ENCODE results near the gene GFY. TPM values are rescaled to one million over a fixed set of nuclear protein-coding genes. Genes with fewer than 3 reads are reported as not detected.

GFY gene
- total and polyA plus RNA-seq, 9 of the 15 experiments (the other 6 are each of a cell fraction or from before 2014, with no cell fraction given): 0.06 to 0.40 (median 0.19) TPM; not detected in 3

DNA sequence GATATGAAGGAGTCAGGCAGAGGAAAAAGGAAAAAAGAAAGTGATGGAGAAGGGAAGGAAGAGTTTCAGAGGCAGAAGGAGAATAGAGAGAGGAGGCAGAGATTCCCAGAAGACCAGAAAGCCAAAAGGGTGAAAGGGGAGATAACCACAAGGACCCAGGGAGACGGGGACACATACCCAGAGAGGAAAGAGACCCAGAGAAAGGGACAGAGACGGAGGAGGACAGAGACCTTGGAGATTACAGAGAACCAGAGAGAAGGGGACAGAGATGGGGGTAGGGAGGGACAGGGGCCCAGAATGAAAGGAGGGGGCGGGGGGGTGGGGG lies 3.3 kb upstream of the GFY start:
- DNase-seq (ENCODE audit: extremely low read depth in 1 of 4, low spot score in 3 of 4) (no peak), FAIRE-seq (no peak), ATAC-seq (no peak)
- no peaks in the 10 kb centered on the region for H3K36me3 ChIP-seq (ENCODE audit: control insufficient read depth, insufficient read depth, low read length)
- no peaks in the 10 kb centered on the region for H4K20me1 ChIP-seq (replicated peaks; ENCODE audit: control insufficient read depth, insufficient read depth, low read length)
- in situ Hi-C loops (cut with MboI): no loop called here
- H3K4me1 ChIP-seq (replicated peaks in 1 of 2; ENCODE audit: control insufficient read depth in 2 of 2, insufficient read depth in 2 of 2, low read length in 2 of 2): peaks cover 44 to 54% of the 10 kb centered on the region in 2 experiments
- ChIA-PET CTCF (ENCODE audit: low intra/inter-chr PET ratio) (no interaction called here), POLR2A (interaction anchor here (1.0 to 1.2 kb wide), 2 partner anchors 10 to 14 kb away, joined by 4 to 5 read pairs; no protein-coding TSS in a partner anchor)
- H3K9me1 ChIP-seq (ENCODE audit: control insufficient read depth, insufficient read depth, low read length): no peaks in the 10 kb centered on the region
- no peaks in the 10 kb centered on the region for H3K79me2 ChIP-seq (ENCODE audit: control insufficient read depth, insufficient read depth, low read length)
- no peak overlapping the region for H3K9ac ChIP-seq (ENCODE audit: insufficient read depth in 1 of 2, low read depth in 2 of 2, low read length in 2 of 2)
- TF ChIP-seq, protein P1, sequence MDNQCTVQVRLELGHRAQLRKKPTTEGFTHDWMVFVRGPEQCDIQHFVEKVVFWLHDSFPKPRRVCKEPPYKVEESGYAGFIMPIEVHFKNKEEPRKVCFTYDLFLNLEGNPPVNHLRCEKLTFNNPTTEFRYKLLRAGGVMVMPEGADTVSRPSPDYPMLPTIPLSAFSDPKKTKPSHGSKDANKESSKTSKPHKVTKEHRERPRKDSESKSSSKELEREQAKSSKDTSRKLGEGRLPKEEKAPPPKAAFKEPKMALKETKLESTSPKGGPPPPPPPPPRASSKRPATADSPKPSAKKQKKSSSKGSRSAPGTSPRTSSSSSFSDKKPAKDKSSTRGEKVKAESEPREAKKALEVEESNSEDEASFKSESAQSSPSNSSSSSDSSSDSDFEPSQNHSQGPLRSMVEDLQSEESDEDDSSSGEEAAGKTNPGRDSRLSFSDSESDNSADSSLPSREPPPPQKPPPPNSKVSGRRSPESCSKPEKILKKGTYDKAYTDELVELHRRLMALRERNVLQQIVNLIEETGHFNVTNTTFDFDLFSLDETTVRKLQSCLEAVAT (IDR thresholded peaks at IDR 0.05): peak in 1 of 2 experiments; percentile 31; a peak in 1 of 4 replicates
- no peak for TF ChIP-seq HLTF (IDR thresholded peaks at IDR 0.05)
- TF ChIP-seq SMAD4 (CRISPR knock-in tag; conservative IDR thresholded peaks at IDR 0.05): no peak
- peak in 1 of 2 experiments; percentile 11; a peak in 1 of 4 replicates for TF ChIP-seq HDAC1 (IDR thresholded peaks at IDR 0.05)
- TF ChIP-seq MCM7 (IDR thresholded peaks at IDR 0.05): no peak
- TF ChIP-seq TSHZ1 (CRISPR knock-in tag; IDR thresholded peaks at IDR 0.05): no peak
- TF ChIP-seq ZNF512 (tag; IDR thresholded peaks at IDR 0.05): peak; percentile 87
- TF ChIP-seq PYGO2 (tag; IDR thresholded peaks at IDR 0.05): no peak
- TF ChIP-seq NCOA6 (IDR thresholded peaks at IDR 0.05): no peak
- TF ChIP-seq KDM1A (IDR thresholded peaks at IDR 0.05): 0 out of 4 replicates have a peak, but pooled peaks of 1 of the 2 experiments have one; percentile 3
- TF ChIP-seq CUX1 (CRISPR knock-in tag; IDR thresholded peaks at IDR 0.05): no peak
- H3K27me3 ChIP-seq (ENCODE audit: control insufficient read depth in 2 of 2, insufficient read depth in 2 of 2, low read length in 2 of 2): no peaks in the 10 kb centered on the region
- H3K27ac ChIP-seq (ENCODE audit: extremely low read depth, low read depth, low read length): no peak overlapping the region
- intact Hi-C loops (cut with micrococcal nuclease): loop anchor here (2.0 kb wide), 1 partner anchor 21 kb away; no protein-coding TSS in a partner anchor
- no peak overlapping the region for H3K4me3 ChIP-seq
- peak overlapping the region; percentile 75 for H3K4me2 ChIP-seq (ENCODE audit: insufficient read depth, low read length)
- H2AFZ ChIP-seq (ENCODE audit: low read depth, low read length): no peak overlapping the region
- H3K9me3 ChIP-seq (replicated peaks; ENCODE audit: control insufficient read depth, insufficient read depth, low read depth, low read length): no peaks in the 10 kb centered on the region
- WGBS (ENCODE audit: insufficient coverage, low coverage, missing lambda C conversion rate): no CpG with 5 or more reads among the region's 3 CpGs
- no TSS peak for BruUV-seq (replicated peaks)
